HepG2 (cell line): ENCODE measurements around the gene YBX2. TPM values are rescaled to one million over a fixed set of nuclear protein-coding genes. Genes with fewer than 3 reads are reported as not detected.
A peak's percentile ranks its signal among the peaks of the same experiment; 100 is the strongest.

Experiments
- AGO2 ChIP-seq: fragments of 200-400 bp; formaldehyde crosslinking; optimal IDR thresholded peaks from 2 replicates; pipeline ENCODE3; 2017; ENCODE audit warnings: mild to moderate bottlenecking, low read depth, low read length, moderate library complexity
- FOXK1 ChIP-seq: sonication (generic); formaldehyde crosslinking; IDR thresholded peaks from 2 replicates; pipeline ENCODE4 v1.4.0; 2020; ENCODE audit warnings: low read depth, missing genetic modification reagents, borderline replicate concordance
- GATAD1 ChIP-seq: IDR thresholded peaks from 2 replicates; pipeline ENCODE4 v1.6.1; 2016; ENCODE audit warnings: missing genetic modification reagents, missing compliant biosample characterization
- MIER2 ChIP-seq: IDR thresholded peaks from 2 replicates; pipeline ENCODE4 v1.6.1; 2016; ENCODE audit warnings: missing biosample characterization, missing genetic modification reagents
- RELA ChIP-seq: sonication (generic); formaldehyde crosslinking; IDR thresholded peaks from 2 replicates; pipeline ENCODE4 v1.4.0; 2020; ENCODE audit warnings: missing genetic modification reagents
- RFXAP ChIP-seq: sonication (generic); formaldehyde crosslinking; IDR thresholded peaks from 2 replicates; pipeline ENCODE4 v1.4.0; 2020; ENCODE audit warnings: missing genetic modification reagents, borderline replicate concordance
- U2AF2 ChIP-seq: fragments of 200-400 bp; formaldehyde crosslinking; IDR thresholded peaks from 2 replicates; pipeline ENCODE4 v1.6.1; 2017; ENCODE audit warnings: low read depth, mild to moderate bottlenecking, low read length
- ZNF572 ChIP-seq: sonication (generic); formaldehyde crosslinking; IDR thresholded peaks from 2 replicates; pipeline ENCODE4 v1.5.1; 2020; ENCODE audit warnings: mild to moderate bottlenecking, missing genetic modification reagents
- ZNF891 ChIP-seq: sonication (generic); formaldehyde crosslinking; IDR thresholded peaks from 2 replicates; pipeline ENCODE4 v1.5.0; 2020; ENCODE audit warnings: mild to moderate bottlenecking, missing genetic modification reagents
- polyA plus RNA-seq, 8 experiments: library from polyadenylated mRNA; depleted of rRNA in 3 of 8; stranded (reverse) in 7 of 8; unstranded in 1 of 8; fragments of >200 nt; fragmentation: Illumina TruSeq in 4 of 8; extraction: Trizol in 4 of 8; gene quantifications; 2 replicates each; pipeline versions ENCODE4 v1.2.1 to v1.2.3, GENCODE V29; 2011 to 2016; ENCODE audit warnings: low read depth in 4 of 8, missing spikeins in 1 of 8, mixed read lengths in 1 of 8; ENCODE audit not compliant: insufficient read depth in 1 of 8
- total RNA-seq, 5 experiments: library from RNA; depleted of rRNA; stranded (reverse); fragments of >200 nt; fragmentation: Illumina TruSeq; extraction: Trizol; gene quantifications; 2 replicates each; pipeline ENCODE4 v1.2.3, GENCODE V29; 2016; ENCODE audit warnings: low read depth in 1 of 5
- TF ChIP-seq, protein P1 (sequence below), 2 experiments: sonication (generic) in 1 of 2; formaldehyde crosslinking in 1 of 2; IDR thresholded peaks; 2 replicates each; pipeline versions ENCODE4 v1.4.0 to v1.6.1; 2016 to 2020; ENCODE audit warnings: borderline replicate concordance in 1 of 2, low read depth in 1 of 2, mild to moderate bottlenecking in 1 of 2, missing genetic modification reagents in 1 of 2
- TF ChIP-seq, protein P2 (sequence below): sonication (generic); formaldehyde crosslinking; IDR thresholded peaks from 2 replicates; pipeline ENCODE4 v1.4.0; 2020; ENCODE audit warnings: missing genetic modification reagents, borderline replicate concordance
- TF ChIP-seq, protein P3 (sequence below): sonication (generic); formaldehyde crosslinking; IDR thresholded peaks from 2 replicates; pipeline ENCODE4 v1.8.1; 2022; ENCODE audit warnings: mild to moderate bottlenecking, missing genetic modification reagents
- TF ChIP-seq, protein P4 (sequence below): sonication (generic); formaldehyde crosslinking; IDR thresholded peaks from 2 replicates; pipeline ENCODE4 v1.8.1; 2023; ENCODE audit warnings: mild to moderate bottlenecking, missing genetic modification reagents, borderline replicate concordance
- TF ChIP-seq, protein P5 (sequence below): sonication (generic); formaldehyde crosslinking; IDR thresholded peaks from 2 replicates; pipeline ENCODE4 v1.8.0; 2022; ENCODE audit warnings: missing genetic modification reagents, mild to moderate bottlenecking, moderate library complexity, borderline replicate concordance

The YBX2 gene
- total and polyA plus RNA-seq, 2 of the 13 experiments (the other 11 are each of a cell fraction or from before 2014, with no cell fraction given) = 0.12 to 0.22 TPM

DNA sequence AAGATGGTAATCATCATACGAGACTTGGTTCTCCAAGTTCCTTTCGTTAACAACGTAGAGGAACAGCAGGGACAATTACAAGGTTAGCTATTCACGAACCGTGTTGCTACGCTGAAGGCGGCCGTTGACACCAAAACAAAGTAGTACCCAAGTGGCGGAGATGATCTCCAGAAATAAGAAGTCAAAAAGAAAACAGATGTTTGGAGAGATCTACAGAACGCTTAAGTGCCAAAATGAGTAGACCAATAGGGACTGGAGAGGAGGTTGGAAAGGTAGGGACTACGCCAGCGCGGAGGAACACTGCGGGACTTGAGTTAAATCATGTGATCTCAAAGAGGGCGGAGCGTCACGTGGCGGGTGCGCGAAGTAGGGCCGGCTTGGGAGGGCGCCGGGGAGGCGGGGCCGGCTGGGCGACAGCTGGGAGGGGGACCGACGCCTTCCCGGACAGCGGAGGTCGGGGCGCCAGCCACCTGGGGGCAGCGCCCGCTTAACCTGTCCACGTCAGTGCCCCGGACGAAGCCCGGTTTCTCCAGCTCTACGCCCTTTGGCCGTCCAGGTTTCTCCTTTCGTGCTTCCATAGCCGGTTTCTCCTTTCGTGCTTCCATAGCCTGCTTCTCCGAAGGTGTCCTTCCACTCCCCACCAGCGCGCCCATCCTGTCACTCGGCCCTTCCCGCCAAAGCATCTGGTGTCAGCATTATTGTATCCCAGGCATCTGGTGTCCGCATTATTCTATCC lies 51.6 kb downstream of the YBX2 start (continued):
- TF ChIP-seq, protein P1, sequence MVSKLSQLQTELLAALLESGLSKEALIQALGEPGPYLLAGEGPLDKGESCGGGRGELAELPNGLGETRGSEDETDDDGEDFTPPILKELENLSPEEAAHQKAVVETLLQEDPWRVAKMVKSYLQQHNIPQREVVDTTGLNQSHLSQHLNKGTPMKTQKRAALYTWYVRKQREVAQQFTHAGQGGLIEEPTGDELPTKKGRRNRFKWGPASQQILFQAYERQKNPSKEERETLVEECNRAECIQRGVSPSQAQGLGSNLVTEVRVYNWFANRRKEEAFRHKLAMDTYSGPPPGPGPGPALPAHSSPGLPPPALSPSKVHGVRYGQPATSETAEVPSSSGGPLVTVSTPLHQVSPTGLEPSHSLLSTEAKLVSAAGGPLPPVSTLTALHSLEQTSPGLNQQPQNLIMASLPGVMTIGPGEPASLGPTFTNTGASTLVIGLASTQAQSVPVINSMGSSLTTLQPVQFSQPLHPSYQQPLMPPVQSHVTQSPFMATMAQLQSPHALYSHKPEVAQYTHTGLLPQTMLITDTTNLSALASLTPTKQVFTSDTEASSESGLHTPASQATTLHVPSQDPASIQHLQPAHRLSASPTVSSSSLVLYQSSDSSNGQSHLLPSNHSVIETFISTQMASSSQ (IDR thresholded peaks at IDR 0.05; ENCODE audit: low read depth) = no peak
- TF ChIP-seq, protein P1 (CRISPR knock-in tag; IDR thresholded peaks at IDR 0.05; ENCODE audit: borderline replicate concordance) = peak; percentile 56; the same call in 1 of the 2 replicates
- TF ChIP-seq AGO2 (peak; percentile 97), FOXK1 (CRISPR knock-in tag) (peak; percentile 97), ZNF891 (CRISPR knock-in tag) (peak; percentile 41; the same call in 1 of the 2 replicates), GATAD1 (CRISPR knock-in tag) (peak; percentile 91), U2AF2 (0 out of 2 replicates have a peak, but pooled peaks have one; percentile 51), RELA (CRISPR knock-in tag) (no peak), MIER2 (CRISPR knock-in tag) (peak; percentile 36; the same call in 1 of the 2 replicates), ZNF572 (CRISPR knock-in tag) (no peak), RFXAP (0 out of 2 replicates have a peak, but pooled peaks have one; percentile 45)
- TF ChIP-seq, protein P2, sequence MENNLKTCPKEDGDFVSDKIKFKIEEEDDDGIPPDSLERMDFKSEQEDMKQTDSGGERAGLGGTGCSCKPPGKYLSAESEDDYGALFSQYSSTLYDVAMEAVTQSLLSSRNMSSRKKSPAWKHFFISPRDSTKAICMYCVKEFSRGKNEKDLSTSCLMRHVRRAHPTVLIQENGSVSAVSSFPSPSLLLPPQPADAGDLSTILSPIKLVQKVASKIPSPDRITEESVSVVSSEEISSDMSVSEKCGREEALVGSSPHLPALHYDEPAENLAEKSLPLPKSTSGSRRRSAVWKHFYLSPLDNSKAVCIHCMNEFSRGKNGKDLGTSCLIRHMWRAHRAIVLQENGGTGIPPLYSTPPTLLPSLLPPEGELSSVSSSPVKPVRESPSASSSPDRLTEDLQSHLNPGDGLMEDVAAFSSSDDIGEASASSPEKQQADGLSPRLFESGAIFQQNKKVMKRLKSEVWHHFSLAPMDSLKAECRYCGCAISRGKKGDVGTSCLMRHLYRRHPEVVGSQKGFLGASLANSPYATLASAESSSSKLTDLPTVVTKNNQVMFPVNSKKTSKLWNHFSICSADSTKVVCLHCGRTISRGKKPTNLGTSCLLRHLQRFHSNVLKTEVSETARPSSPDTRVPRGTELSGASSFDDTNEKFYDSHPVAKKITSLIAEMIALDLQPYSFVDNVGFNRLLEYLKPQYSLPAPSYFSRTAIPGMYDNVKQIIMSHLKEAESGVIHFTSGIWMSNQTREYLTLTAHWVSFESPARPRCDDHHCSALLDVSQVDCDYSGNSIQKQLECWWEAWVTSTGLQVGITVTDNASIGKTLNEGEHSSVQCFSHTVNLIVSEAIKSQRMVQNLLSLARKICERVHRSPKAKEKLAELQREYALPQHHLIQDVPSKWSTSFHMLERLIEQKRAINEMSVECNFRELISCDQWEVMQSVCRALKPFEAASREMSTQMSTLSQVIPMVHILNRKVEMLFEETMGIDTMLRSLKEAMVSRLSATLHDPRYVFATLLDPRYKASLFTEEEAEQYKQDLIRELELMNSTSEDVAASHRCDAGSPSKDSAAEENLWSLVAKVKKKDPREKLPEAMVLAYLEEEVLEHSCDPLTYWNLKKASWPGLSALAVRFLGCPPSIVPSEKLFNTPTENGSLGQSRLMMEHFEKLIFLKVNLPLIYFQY (CRISPR knock-in tag) = peak; percentile 69; the same call in 1 of the 2 replicates
- TF ChIP-seq, protein P3, sequence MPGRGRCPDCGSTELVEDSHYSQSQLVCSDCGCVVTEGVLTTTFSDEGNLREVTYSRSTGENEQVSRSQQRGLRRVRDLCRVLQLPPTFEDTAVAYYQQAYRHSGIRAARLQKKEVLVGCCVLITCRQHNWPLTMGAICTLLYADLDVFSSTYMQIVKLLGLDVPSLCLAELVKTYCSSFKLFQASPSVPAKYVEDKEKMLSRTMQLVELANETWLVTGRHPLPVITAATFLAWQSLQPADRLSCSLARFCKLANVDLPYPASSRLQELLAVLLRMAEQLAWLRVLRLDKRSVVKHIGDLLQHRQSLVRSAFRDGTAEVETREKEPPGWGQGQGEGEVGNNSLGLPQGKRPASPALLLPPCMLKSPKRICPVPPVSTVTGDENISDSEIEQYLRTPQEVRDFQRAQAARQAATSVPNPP = 0 out of 2 replicates have a peak, but pooled peaks have one; percentile 14
- TF ChIP-seq, protein P4, sequence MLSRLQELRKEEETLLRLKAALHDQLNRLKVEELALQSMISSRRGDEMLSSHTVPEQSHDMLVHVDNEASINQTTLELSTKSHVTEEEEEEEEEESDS = no peak
- TF ChIP-seq, protein P5, sequence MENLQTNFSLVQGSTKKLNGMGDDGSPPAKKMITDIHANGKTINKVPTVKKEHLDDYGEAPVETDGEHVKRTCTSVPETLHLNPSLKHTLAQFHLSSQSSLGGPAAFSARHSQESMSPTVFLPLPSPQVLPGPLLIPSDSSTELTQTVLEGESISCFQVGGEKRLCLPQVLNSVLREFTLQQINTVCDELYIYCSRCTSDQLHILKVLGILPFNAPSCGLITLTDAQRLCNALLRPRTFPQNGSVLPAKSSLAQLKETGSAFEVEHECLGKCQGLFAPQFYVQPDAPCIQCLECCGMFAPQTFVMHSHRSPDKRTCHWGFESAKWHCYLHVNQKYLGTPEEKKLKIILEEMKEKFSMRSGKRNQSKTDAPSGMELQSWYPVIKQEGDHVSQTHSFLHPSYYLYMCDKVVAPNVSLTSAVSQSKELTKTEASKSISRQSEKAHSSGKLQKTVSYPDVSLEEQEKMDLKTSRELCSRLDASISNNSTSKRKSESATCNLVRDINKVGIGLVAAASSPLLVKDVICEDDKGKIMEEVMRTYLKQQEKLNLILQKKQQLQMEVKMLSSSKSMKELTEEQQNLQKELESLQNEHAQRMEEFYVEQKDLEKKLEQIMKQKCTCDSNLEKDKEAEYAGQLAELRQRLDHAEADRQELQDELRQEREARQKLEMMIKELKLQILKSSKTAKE (CRISPR knock-in tag) = peak; percentile 49; the same call in 1 of the 2 replicates
